Dedifferentiated amniotic fluid mesenchymal stem cell (primary cell): ENCODE measurements around the gene HHATL.
"Not testable (repeated sequence)": the region's sequence is repeated elsewhere in the genome, so short reads cannot be mapped to it uniquely, and the experiment has no call there.

Source experiments
- DNase-seq: peaks from one replicate; pipeline ENCODE4 v3.0.0-alpha.2; 2016; ENCODE audit errors: extremely low spot score

The HHATL gene

GRCh38 chr3:42733501-42734262 is 31.1 kb upstream of the HHATL start:
- no peak for DNase-seq

GRCh38 chr3:42732829-42733459 is 30.3 kb upstream of the HHATL start:
- no peak for DNase-seq

- no peak for DNase-seq
Observed at GRCh38 chr3:42732196-42732828, 29.7 kb upstream of the HHATL start.

GRCh38 chr3:42731476-42732195 is 29.0 kb upstream of the HHATL start:
- DNase-seq = no peak

GRCh38 chr3:42730706-42731420 is 28.3 kb upstream of the HHATL start:
- no peak for DNase-seq

- no peak for DNase-seq
Observed at GRCh38 chr3:42730294-42730693, 27.7 kb upstream of the HHATL start.

- DNase-seq = no peak
Observed at GRCh38 chr3:42729404-42730145, 27.0 kb upstream of the HHATL start.

- no peak for DNase-seq
Observed at GRCh38 chr3:42728668-42729364, 26.2 kb upstream of the HHATL start.

- DNase-seq = no peak
Observed at GRCh38 chr3:42728056-42728455, 25.5 kb upstream of the HHATL start.

- no peak for DNase-seq
Observed at GRCh38 chr3:42725454-42725853, 22.9 kb upstream of the HHATL start.

- no peak for DNase-seq
Observed at GRCh38 chr3:42723219-42723618, 20.6 kb upstream of the HHATL start.

- not testable (repeated sequence) for DNase-seq
Observed at GRCh38 chr3:42722442-42722841, 19.8 kb upstream of the HHATL start.

GRCh38 chr3:42721690-42722089 is 19.1 kb upstream of the HHATL start:
- DNase-seq = no peak

GRCh38 chr3:42720126-42720525 is 17.5 kb upstream of the HHATL start:
- no peak for DNase-seq

GRCh38 chr3:42719002-42719401 is 16.4 kb upstream of the HHATL start:
- DNase-seq = no peak

- DNase-seq = no peak
Observed at GRCh38 chr3:42718338-42718737, 15.7 kb upstream of the HHATL start.

GRCh38 chr3:42717306-42717705 is 14.7 kb upstream of the HHATL start:
- DNase-seq = no peak

GRCh38 chr3:42714171-42714852 is 11.7 kb upstream of the HHATL start:
- DNase-seq = no peak

GRCh38 chr3:42713747-42714146 is 11.1 kb upstream of the HHATL start:
- no peak for DNase-seq
